Vagina (tissue), 2 donors: ENCODE measurements around the gene VMAC. TPM values are rescaled to one million over a fixed set of nuclear protein-coding genes. Genes with fewer than 3 reads are reported as not detected.
A peak's percentile ranks its signal among the peaks of the same experiment; 100 is the strongest.

Experiments
- DNase-seq, 2 donors: peaks; one replicate each; pipeline ENCODE4 v3.0.0-alpha.2; 2017; ENCODE audit errors: extremely low spot score in 2 of 2
- H3K27ac ChIP-seq: fragments of 200-600 bp; sonication (generic); one replicate; pipeline ENCODE4 v1.5.1; 2019
- H3K27me3 ChIP-seq: fragments of 200-600 bp; sonication (generic); one replicate; pipeline ENCODE4 v1.5.1; 2019
- H3K36me3 ChIP-seq, 2 donors: fragments of 200-600 bp; sonication (generic); one replicate each; pipeline ENCODE4 v1.5.1; 2017 to 2019
- H3K4me1 ChIP-seq: fragments of 200-600 bp; sonication (generic); one replicate; pipeline ENCODE4 v1.5.1; 2019
- H3K4me3 ChIP-seq, 2 donors: fragments of 200-600 bp; sonication (generic); 1 replicate in 1 of 2; 2 replicates in 1 of 2; pipeline ENCODE4 v1.5.1; 2016 to 2019
- H3K9me3 ChIP-seq: fragments of 200-600 bp; sonication (generic); one replicate; pipeline ENCODE4 v1.5.1; 2019
- POLR2A ChIP-seq, 2 donors: fragments of 450-650 bp; IDR thresholded peaks; one replicate each; pipeline ENCODE4 v1.6.1; 2017; ENCODE audit warnings: antibody characterized with exemption in 2 of 2, mild to moderate bottlenecking in 2 of 2, moderate library complexity in 2 of 2
- POLR2AphosphoS5 ChIP-seq, 2 donors: sonication (generic); formaldehyde crosslinking; IDR thresholded peaks; one replicate each; pipeline ENCODE4 v1.9.0; 2017; ENCODE audit warnings: antibody characterized with exemption in 2 of 2, mild to moderate bottlenecking in 2 of 2, low read depth in 1 of 2; ENCODE audit not compliant: insufficient read depth in 1 of 2
- intact Hi-C: fragments of 100-400 bp; cut with DNase I; formaldehyde crosslinking; loops from one replicate; pipeline ENCODE4 v1.15.1; 2023
- total RNA-seq: library from RNA; depleted of rRNA; stranded (reverse); fragments of >200 nt; gene quantifications from one replicate; pipeline ENCODE4 v1.2.3, GENCODE V29; 2016
- TF ChIP-seq, protein P1 (sequence below), 3 experiments: fragments of 450-650 bp in 2 of 3; fragments of 200-600 bp in 1 of 3; sonication (generic) in 1 of 3; IDR thresholded peaks; one replicate each; pipeline ENCODE4 v1.5.1; 2017 to 2019; ENCODE audit warnings: antibody characterized with exemption in 3 of 3, mild to moderate bottlenecking in 2 of 3, moderate library complexity in 2 of 3

VMAC gene
- total RNA-seq, 1 donor from 2014 or later, result 7.9 TPM

DNA sequence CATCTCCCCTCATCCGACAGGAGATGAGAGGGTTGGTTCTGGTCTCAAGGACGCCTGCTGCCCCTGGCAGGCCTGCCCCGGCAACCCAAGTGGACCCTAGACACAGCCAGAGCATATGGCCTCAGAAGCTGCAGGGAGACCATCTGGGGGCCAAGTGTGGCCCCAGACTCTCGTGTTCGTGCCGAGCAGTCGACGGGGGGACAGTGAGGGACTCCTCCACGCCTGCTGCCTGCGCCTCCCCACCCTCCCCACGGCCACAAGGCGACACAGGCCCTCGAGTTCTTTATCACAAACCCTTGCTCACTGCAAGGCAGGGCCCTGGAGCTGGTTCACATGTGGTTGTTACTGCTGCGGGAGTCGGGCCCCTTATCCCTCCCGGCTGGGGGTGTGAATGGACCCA lies 18.7 kb downstream of the VMAC start:
- no peak overlapping the region for H3K4me3 ChIP-seq
- intact Hi-C loops, result no loop called here
- no peak for DNase-seq
- H3K4me1 ChIP-seq, result peaks cover 23% of the 10 kb centered on the region
- TF ChIP-seq POLR2A (IDR thresholded peaks at IDR 0.05) (no peak), POLR2AphosphoS5 (IDR thresholded peaks at IDR 0.05; ENCODE audit: insufficient read depth in 1 of 2, low read depth in 1 of 2) (no peak)
- TF ChIP-seq, protein P1, sequence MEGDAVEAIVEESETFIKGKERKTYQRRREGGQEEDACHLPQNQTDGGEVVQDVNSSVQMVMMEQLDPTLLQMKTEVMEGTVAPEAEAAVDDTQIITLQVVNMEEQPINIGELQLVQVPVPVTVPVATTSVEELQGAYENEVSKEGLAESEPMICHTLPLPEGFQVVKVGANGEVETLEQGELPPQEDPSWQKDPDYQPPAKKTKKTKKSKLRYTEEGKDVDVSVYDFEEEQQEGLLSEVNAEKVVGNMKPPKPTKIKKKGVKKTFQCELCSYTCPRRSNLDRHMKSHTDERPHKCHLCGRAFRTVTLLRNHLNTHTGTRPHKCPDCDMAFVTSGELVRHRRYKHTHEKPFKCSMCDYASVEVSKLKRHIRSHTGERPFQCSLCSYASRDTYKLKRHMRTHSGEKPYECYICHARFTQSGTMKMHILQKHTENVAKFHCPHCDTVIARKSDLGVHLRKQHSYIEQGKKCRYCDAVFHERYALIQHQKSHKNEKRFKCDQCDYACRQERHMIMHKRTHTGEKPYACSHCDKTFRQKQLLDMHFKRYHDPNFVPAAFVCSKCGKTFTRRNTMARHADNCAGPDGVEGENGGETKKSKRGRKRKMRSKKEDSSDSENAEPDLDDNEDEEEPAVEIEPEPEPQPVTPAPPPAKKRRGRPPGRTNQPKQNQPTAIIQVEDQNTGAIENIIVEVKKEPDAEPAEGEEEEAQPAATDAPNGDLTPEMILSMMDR (IDR thresholded peaks at IDR 0.05), result no peak
- H3K36me3 ChIP-seq, result peaks cover 0 to 91% of the 10 kb centered on the region in 2 donors
- no peaks in the 10 kb centered on the region for H3K9me3 ChIP-seq
- H3K27me3 ChIP-seq, result no peaks in the 10 kb centered on the region
- H3K27ac ChIP-seq, result no peak overlapping the region

DNA sequence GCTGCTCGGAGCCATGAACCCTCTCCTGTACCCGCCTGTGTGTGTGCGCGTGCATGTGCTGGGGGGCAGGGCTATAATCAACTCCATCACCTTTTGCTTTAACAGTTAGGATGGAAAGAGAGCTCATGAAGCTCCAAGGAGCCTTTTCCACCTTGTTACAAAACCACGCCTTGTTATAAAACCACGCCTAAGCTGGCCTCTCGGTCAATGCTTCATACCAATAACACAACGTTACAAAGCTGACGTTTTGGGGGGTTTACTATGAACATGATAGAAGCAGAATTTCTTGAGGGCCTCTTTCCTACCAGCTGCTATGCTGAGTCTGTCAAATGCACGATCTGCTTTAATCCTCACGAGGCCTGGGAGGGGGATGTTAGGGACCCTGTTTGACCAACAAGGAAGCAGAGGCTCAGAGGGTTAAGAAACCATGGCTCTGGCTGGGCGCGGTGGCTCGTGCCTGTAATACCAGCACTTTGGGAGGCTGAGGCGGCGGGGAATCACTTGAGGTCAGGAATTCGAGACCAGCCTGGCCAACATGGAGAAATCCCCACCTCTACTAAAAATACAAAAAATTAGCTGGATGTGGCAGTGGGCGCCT lies 21.3 kb downstream of the VMAC start:
- Histone ChIP-seq H3K9me3 (no peaks in the 10 kb centered on the region), H3K4me1 (peaks cover 24% of the 10 kb centered on the region), H3K27me3 (no peaks in the 10 kb centered on the region), H3K36me3 (peaks cover 0 to 92% of the 10 kb centered on the region in 2 donors), H3K4me3 (no peak overlapping the region), H3K27ac (peak overlapping the region; percentile 56)
- DNase-seq, result no peak
- intact Hi-C loops, result no loop called here
- TF ChIP-seq POLR2A (IDR thresholded peaks at IDR 0.05) (no peak), POLR2AphosphoS5 (IDR thresholded peaks at IDR 0.05; ENCODE audit: insufficient read depth in 1 of 2, low read depth in 1 of 2) (no peak)
- TF ChIP-seq, protein P1 (IDR thresholded peaks at IDR 0.05), result no peak

DNA sequence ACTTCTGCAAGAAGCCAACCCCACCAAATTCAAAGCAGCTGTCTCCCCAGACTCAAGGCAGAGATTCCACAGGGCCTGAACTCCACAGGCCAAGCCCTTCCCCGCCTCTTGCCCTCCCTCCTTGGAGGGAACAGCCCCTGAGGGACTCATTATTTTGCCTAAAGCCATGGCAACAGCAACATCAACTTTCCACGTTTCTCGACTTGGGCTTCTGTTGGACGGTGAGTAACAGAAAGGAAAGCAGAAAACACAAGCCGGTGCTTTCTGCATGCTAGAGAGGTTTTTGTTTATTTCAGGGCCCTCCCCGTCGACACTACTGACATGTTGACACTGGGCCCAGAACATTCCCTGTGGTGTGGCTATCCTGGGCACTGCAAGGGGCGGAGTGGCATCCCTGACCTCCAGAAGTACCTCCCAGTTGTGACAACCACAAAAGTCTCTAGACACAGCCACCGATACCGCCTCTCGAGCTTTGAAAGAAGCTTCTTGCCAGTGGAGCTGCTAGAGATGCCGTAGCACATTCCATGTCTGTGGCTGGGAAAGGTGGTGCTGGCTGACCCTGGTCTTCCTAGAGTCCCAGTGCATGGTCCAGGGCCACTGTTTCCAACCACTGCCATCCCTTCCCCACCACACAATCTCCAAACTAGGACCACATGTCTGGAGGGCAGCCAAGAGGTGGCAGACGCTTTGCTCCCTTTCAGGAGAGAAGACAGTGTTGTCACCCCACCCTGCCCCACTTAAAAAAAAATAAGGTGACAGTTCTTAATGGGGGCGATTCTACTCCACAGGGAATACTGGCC lies 22.2 kb downstream of the VMAC start:
- Histone ChIP-seq H3K27me3 (no peaks in the 10 kb centered on the region), H3K4me1 (peaks cover 24% of the 10 kb centered on the region), H3K27ac (peak overlapping the region; percentile 76), H3K4me3 (no peak overlapping the region), H3K36me3 (peaks cover 0 to 94% of the 10 kb centered on the region in 2 donors), H3K9me3 (no peaks in the 10 kb centered on the region)
- peak in 1 of 2 donors; percentile 94 for DNase-seq
- intact Hi-C loops, result no loop called here
- TF ChIP-seq, protein P1 (IDR thresholded peaks at IDR 0.05), result no peak
- peak; percentile 55 to 79 for TF ChIP-seq POLR2AphosphoS5 (IDR thresholded peaks at IDR 0.05; ENCODE audit: insufficient read depth in 1 of 2, low read depth in 1 of 2)

DNA sequence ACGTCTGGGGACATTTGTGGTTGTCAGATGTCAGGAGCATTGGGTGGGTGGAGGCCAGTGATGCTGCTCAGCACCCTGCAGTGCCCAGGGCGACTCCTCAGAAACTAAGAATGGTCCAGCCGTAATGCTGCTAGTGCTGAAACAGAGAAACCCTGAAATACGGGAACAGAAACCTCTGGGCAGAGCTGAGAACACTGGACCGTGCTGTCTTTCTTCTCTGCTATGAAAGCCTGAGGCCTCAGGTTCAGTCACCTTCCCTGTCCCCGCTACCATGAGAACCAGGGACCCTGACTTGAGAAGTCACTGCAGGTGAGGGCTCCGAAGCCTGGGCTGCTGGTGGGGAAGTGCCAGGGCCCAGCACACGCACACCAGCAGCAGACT lies 22.8 kb downstream of the VMAC start:
- Histone ChIP-seq H3K27me3 (no peaks in the 10 kb centered on the region), H3K4me1 (peaks cover 24% of the 10 kb centered on the region), H3K4me3 (no peak overlapping the region), H3K27ac (peak overlapping the region; percentile 76), H3K9me3 (no peaks in the 10 kb centered on the region), H3K36me3 (peaks cover 0 to 94% of the 10 kb centered on the region in 2 donors)
- no peak for DNase-seq
- intact Hi-C loops, result no loop called here
- TF ChIP-seq POLR2A (IDR thresholded peaks at IDR 0.05) (no peak), POLR2AphosphoS5 (IDR thresholded peaks at IDR 0.05; ENCODE audit: insufficient read depth in 1 of 2, low read depth in 1 of 2) (no peak)
- TF ChIP-seq, protein P1 (IDR thresholded peaks at IDR 0.05), result no peak

DNA sequence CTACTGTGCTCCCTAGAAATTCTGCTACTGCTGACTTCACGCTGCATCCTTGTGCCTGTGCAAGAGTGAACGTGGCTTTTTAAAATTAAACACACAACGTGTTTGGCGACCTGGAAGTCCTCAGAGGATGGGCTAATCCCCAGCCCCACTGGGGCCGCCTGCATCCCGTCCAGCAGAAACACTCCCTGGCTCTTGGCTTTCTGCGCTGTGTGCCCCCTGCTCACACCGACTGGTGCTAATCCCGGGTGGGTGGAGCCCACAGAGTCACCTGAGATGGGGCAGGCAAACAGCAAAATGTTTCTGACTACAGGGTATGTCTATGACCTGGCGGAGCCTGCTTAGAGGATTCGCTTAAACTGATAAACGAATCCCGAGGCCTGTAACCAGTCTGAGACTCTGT lies 24.5 kb downstream of the VMAC start:
- TF ChIP-seq POLR2A (IDR thresholded peaks at IDR 0.05) (no peak), POLR2AphosphoS5 (IDR thresholded peaks at IDR 0.05; ENCODE audit: insufficient read depth in 1 of 2, low read depth in 1 of 2) (no peak)
- TF ChIP-seq, protein P1 (IDR thresholded peaks at IDR 0.05), result no peak
- Histone ChIP-seq H3K4me3 (no peak overlapping the region), H3K4me1 (peaks cover 36% of the 10 kb centered on the region), H3K9me3 (no peaks in the 10 kb centered on the region), H3K27me3 (no peaks in the 10 kb centered on the region), H3K36me3 (peaks cover 0 to 76% of the 10 kb centered on the region in 2 donors), H3K27ac (no peak overlapping the region)
- no peak for DNase-seq
- intact Hi-C loops, result no loop called here
